Hematopoietic multipotent progenitor cell treated with erythropoietin and hydrocortisone succinate and interleukin-3 and kit ligand, for 15 days (in vitro differentiated cells): Measurements from ENCODE around the gene CHRDL1.

Experiments used
- DNase-seq: peaks from one replicate; pipeline ENCODE4 v3.0.0-alpha.2; 2015; ENCODE audit warnings: low spot score

Gene CHRDL1

DNA sequence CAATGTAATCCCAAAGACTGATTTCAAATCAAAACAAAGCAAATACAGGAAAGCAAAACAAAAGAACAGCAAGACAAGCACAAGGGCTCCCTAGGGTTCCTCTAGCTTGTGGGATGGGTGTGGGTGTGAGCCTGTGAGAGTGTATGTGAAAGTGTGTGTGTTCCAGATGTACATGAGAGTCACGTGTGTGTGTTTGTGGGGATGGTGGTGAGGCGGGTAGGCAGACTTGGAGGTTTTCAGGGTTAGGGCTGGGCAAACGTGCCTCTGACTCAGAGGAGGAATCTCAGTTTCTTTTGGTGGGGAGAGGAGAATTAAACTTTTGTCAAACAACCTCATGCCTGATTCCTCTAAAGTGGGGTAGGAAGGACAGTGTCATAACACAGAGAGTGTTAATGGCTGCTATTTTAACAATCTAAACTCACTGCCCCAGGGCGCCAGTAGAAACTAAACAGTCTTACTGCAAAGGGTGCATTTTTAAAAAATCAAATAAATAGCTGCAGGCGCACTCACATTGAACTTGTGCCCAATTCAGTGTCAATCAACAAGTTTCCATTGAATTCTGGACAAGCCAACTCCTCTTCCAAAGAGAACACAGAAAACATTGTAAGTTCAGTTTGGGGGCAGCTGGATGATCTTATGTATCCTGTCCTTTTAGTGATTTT is 51.8 kb downstream of the CHRDL1 start:
- no peak for DNase-seq

DNA sequence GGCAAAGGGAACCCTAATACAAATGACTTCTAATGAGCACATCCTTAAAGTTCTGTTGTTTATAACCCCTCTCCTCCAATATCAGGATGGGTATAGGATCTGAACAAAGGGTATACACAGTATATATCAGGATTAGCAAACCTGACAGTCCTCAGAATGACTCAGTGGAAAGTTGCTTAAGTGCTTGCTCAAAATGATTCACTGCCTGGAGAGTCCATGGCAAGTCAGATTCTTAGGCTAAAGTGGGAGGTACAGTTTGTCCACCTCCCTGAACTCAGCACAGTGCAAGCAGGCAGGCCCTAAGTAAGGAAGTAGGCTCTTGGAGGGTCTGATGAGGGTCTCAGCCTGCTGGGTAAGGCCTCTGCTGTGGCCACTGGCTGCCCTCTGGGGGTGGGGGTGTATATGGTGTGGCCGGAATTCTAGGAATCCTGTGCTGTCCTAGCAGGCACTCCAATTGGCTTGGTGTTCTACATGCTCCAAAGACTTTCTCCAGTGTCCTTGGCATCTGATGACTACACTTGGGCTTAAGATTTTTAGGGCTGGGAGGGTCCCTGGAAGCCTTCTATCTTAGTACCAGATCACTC is 54.3 kb downstream of the CHRDL1 start:
- DNase-seq = no peak

DNA sequence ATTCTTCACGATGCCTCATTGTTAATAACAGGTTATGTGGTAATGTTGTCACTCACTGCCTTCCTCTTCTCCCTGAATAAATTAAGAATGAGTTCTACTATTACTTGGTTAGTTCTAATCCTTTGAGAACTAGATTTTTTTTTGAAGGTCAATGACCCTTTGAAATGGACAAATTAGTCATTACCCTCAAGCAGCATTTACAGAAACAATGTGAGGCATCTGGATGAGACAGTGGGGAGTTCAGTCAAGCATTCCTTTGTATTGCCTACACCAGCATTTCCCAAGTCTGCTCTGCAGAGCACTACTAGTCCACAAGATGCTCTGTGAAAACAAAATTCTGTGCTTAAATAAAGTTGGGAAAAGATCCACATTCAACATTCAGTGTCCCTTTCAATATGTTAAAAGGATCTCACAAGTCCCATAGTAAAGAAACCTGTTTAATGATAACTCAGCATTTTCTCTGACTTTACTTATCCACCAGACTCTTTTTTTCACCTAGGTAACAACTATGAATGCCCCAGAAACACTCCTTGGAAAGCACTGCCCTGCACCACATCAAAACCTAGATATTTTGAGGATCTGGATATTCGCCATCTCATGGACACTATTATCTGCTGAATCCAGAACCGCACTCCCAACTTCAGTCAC is 60.6 kb downstream of the CHRDL1 start:
- DNase-seq = no peak

DNA sequence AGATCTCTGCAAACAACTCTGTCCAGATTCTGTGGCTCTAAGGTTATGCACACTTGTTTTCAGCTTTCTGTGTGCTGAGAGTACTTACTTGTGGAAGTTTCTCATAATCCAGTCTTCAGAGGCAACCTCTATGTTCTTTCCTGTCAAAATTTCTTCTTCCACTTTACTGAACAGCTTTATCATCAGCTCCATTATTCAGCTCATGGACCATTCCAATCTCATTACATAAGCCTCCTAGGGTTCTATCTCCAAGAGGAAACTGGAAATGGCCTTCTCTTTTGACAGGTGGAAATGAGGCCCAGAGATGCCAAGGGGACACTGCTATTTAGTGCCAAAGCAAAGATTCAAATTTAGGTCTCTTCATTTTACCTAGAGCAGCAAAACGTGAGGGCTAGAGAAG is 61.3 kb downstream of the CHRDL1 start:
- DNase-seq = no peak

DNA sequence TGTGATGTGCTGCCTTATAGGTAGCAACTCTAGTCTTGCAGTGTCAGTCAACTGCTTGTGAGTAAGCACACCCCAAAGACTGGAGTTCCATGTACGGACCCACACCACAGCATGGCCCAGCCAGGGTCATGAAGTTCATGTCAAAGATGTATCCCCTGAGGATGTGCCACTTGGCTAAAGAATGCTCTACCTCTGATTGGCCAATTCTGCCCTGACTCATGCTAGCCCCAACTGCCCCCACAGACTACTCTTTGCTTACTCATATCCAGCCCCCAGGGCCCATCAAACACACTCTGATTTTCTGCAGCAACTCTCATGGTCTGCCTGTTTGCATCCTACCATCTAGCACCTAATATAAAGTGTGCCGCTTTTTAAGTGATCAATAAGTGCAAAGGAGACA is 62.5 kb downstream of the CHRDL1 start:
- no peak for DNase-seq

DNA sequence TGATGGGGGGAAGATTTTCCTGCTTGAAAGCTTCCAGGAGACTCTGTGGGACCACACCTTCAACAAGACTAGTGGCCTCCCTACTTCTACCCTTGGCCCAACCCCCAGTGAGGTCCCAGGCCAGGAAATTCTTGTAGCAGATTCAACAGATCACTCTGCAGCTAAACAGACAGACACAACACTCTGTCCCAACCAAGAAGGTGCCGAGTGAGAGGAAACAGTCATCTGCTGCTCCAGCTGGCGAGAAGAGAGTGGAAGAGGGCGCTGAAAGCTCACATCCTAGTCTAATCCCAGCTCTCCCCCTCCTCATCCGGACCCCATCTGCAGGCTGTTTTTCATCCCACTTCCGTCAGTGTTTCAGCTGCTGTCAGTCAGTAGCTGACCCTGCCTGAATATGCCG is 63.4 kb downstream of the CHRDL1 start:
- DNase-seq = no peak

DNA sequence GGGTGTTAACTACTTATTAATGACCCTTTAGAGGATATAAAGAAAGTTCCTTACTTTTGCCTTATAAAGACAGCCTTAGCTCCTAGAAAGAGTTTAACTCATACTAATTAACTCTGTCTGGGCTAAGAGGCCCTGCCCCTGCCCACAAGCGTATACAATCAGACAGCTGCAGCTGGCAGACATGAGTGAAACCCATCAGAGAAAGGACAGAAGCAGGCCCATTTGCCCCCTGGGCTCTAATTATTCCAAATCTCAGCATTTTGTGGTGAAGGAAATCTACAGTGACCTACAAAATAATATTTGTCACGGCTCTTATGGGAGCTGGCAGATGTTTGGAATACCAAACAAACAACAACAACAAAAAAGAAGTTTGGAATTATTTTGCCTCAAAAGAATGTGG is 71.8 kb downstream of the CHRDL1 start:
- no peak for DNase-seq

DNA sequence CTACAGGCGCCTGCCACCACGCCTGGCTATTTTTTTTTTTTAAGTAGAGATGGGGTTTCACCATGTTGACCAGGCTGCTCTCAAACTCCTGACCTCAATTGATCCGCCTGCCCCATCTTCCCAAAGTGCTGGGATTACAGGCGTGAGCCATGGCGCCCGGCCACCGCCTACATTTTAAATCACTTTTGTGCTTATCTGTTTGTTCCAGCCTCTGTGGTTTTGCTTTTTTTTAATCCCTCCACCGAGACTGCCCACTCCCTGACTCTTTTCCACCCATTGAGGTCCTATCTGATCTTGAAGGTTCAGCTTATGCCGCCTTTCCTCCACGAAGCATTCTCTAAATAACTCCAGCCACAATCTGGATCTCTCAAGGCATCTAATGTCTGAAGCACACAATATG is 73.5 kb downstream of the CHRDL1 start:
- no peak for DNase-seq

DNA sequence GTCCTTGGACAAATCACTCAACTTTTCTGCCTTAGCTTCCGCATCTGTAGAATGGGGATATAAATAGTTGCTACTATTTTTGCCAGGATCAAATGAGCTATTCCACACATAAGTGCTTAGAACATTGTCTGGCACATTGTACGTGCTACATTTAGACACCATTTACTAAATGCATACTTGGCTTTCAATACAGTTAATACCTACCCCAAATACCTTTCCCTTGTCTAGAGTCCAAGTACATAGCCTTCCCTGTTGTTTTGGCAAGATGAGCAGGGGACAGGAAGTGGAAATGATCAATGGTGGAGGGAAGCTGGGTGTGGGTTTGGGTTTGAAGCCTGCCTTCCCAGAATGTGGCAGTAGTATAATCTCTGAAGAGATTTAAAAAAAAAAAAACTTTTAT is 82.0 kb downstream of the CHRDL1 start:
- DNase-seq = no peak

DNA sequence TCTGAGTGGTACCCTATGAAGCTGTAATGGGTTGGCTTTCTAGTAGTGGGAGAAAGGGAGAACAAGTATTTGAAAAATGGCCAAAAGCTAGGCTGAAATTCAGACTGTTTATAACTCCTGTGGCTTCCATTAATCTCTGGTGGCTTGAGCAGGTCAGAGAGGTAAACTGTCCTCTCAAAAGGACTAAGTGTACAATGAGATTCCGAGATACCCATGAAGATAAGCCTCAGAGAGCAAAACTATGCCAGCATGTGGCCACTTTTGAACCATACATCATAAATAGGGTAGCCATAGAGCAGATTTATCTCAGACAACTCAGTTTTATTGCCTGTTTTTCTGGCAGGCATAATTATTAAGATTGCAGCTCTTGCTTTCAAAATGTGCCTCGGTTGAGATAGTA is 89.2 kb downstream of the CHRDL1 start:
- no peak for DNase-seq

DNA sequence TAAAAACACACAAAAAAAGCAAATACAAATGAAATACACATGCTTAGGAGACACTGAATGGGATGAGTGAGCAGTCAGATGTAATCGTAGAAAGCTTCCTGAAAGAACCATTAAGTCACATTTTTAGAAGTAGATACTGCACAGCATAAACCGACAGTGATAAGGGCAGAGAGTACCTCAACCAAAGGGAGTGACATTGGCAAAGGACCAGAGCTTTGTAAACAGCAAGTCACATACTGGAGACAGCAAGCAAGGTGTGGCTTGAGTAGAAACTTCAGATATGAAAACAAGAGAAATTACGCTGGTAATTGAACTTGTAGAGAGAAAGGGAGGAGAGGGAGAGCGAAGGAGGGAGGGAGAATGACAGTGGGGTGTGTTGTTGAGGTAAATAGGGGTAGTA is 92.0 kb downstream of the CHRDL1 start:
- DNase-seq = no peak

DNA sequence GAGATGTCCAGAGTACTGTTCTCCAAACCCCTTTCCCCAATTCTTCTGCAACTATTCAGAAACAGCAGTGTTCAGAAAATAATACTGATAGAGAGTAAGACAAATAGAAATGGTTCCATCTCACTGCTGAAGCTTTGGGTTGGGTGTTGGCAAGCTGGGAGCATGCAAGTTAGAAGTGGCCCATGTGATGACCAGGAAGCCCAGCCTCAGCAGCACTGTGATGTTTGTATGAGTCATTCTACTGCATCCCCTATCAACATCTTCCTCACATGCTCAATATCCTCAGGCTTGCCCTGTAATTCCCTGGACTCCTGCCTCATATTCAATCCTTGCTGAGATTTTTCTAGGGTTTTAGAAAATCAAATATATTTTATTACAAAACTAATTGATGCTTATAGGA is 96.5 kb downstream of the CHRDL1 start:
- DNase-seq = no peak

DNA sequence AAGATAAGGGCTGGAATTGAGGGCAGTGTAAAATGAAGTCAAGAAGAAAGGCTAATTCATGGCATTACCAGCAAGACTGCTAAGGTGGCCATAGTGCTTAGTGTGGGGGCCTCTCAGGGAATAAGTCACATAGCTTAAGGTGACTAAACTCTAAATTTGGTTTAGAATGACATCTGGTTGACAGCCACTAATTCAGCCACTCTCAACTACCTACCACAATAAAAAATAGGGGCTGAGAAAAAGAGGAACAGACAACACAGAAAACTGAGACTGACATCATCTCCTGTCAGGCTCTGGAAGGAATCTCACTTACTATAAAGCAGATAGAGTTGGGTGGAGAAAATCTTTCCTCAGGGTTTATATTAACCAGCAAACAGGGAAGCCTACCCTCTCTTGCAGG is 96.9 kb downstream of the CHRDL1 start:
- no peak for DNase-seq

DNA sequence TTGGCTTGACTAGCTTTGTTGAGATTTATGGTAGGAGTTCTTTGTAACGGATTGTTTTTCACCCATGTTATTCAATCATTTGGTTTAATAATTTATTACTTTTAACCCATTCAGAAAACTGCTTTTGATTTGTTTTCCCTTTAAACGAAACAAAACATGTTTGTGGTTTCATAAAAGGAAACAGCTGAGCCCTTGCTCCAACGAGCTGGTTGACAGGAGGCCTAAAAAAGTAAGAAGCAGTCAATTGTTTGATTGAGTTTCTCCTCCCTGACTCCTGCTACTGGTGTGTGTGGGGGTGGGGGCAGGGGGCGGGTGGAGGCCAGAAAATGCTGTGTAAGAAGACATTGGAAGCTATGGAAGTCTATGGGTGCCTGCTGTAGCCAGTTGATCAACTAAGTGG is 102.8 kb downstream of the CHRDL1 start:
- no peak for DNase-seq

DNA sequence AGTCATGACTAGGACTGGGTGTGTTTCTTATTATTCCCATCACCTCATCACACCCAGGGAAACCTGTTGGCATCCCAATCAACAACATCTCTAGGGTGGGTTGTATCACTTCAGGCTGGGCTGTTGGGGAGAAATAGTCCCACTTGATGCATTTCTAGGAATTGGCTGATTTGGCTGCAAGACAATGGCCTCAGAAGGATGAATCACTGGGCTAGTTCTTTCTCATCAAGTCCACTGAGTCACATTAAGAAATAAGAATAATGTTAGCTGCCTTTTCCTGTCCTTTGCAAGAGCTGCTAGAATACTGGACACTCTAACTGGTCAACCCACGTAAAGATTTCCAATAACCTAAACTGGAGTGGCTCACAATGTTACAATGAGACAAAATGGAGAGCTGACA is 104.2 kb downstream of the CHRDL1 start:
- DNase-seq = no peak

DNA sequence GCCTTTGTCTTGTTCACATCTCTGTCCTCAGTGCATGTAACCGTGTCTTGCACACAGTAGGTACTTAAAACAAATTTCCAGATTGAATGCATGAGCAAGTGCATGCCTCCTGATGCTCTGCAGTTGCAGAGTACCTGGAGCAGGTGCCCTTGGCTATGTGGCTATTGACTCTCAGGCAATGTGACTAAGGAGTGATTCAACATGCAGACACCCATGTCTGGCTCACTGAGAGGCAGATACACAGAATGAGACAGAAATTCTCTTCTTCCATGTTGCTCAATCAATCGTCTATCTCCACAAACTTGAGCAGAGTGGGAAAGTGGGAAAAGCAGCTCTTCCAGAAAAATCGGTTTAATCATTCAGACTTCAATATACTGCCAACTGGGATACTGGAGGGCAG is 111.0 kb downstream of the CHRDL1 start:
- no peak for DNase-seq

DNA sequence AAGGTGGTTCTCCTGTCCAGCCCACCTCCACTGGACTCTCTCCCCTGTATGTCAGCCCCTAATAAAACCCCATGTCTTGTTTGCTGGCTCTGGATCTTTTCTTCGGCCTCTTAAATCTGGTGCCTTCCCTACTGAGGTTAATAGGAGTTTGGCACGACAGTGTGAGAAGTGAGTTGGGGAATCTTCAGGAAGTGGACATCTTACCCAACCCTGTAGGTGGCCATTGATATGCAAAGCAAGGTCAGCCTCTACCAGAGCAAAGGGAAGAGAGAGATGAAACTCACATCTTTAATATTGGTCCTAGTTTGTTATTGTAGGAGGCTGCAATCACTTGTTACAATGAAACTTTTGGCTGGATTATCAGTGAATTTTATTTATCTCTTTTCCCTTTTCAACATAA is 111.7 kb downstream of the CHRDL1 start:
- DNase-seq = no peak

DNA sequence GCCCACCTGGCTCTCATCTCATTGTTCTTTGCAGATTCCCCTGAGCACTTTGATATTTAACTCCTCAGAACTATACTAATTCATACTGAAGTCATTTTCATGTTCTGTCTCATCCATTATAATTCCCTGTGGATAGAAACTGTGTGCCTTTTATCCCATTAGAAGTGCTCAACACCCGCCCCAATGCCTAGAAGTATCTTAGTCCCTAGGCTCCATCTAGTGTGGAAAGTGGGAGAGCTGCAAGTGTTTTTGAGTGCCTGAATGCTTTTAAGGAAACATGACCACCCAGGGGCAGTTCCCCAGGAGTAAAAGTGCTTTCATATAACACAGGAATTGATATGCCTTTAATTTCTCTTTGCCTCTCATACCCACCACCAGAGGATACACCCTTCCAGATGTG is 117.0 kb downstream of the CHRDL1 start:
- no peak for DNase-seq

DNA sequence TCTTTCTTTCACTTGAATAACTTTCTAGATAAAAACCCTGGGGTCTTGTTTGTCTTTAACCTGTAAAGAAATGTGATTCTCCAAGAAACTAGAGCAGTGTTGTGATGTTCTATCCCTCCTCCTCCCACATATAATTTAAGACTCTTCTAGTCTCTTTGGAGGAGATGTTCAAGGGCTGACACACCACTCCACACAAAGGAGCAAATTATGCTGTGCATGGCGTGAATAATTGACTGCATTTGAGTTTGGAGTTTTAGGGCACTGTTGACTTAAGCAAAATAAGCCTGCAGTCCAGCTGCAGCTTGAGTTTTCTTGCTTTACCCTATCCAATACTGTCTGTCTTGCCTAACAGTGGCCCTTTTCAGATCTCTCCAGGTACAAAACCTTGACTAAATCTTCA is 119.7 kb downstream of the CHRDL1 start:
- DNase-seq = no peak

DNA sequence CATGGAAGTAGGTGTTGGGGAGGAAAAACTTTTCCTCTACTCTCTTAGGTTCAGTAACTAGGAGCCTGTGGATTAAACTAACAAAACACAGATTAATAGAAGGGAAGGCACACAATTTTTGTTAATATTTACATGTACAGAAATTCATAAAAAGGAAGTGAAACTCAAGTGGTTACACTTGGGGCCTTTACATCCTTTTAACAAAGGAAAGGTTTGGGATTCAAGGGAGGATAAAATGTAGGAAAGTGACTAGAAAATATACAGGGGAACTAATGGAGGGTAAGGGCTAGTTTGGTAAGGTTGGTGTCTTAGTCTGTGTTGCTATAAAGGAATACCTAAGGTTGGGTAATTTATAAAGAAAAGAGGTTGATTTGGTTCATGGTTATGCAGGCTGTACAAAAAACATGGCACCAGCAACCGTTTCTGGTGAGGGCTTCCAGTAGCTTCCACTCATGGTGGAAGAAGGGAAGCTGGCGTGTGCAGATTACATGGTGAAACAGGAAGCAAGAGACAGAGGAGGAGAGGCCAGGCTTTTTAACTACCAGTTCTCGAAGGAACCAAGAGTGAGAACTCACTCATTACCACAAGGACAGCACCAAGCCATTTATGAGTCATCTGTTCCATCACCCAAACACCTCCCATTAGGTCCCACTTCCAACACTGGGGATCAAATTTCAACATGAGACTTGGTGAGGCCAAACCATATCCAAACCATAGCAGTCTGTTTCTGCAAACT is 124.4 kb downstream of the CHRDL1 start:
- no peak for DNase-seq

DNA sequence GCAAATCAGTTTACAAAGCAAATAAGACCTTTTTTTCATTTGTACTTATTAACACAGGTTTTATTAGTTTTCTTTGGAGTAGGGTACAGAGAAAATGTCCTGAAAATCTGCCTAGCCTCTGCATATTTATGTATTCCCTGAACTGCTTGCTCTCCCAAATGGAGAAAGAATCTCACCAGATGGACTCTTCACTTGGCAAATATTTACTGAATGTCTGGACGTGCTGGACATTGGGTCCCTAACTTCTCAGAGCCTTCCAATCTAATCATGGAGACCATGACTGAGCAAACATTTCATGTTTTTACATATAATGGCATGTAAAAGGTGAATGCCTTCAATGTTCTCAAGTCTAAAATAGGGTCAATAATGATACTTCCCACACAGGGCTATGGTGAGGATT is 126.0 kb downstream of the CHRDL1 start:
- DNase-seq = no peak

DNA sequence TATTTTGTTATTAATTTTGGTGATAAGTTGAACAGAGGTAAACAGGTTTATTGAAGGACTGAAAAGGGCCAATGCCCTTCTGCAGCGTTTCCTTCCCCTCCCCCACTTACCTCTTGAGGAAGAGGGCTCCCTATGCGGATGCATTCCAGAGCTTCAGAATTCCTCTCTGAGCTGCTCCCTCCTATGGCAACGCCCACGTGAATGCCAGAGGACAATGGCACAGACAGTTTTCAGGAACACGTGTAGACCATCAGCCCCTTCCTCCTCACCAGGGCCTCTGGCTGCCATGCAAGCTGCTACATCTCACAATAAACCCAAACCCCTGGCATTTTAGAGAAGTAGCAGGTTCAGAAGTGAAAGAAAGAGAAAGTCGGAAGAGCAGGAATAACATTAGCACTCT is 127.9 kb downstream of the CHRDL1 start:
- no peak for DNase-seq
